GM12878 (cell line): Measurements from ENCODE around the gene DHCR7.

Experiments
- EP300 ChIP-seq, 2 experiments: fragments of 150-350 bp in 1 of 2; IDR thresholded peaks; 2 replicates each; pipeline ENCODE4 v1.6.1; 2011 to 2012; ENCODE audit warnings: low read depth in 2 of 2, low read length in 2 of 2, borderline replicate concordance in 1 of 2, improper control_type of control experiment in 1 of 2, inconsistent platforms in 1 of 2; ENCODE audit not compliant: control insufficient read depth in 1 of 2
- FOXK2 ChIP-seq: fragments of 450-650 bp; IDR thresholded peaks from 2 replicates; pipeline ENCODE4 v1.6.1; 2017; ENCODE audit warnings: mild to moderate bottlenecking, moderate library complexity
- JUNB ChIP-seq: IDR thresholded peaks from 2 replicates; pipeline ENCODE4 v1.6.1; 2016; ENCODE audit warnings: antibody characterized with exemption, mild to moderate bottlenecking
- NFYA ChIP-seq: IDR thresholded peaks from 2 replicates; pipeline ENCODE4 v1.6.1; 2011; ENCODE audit warnings: low read depth, mild to moderate bottlenecking, low read length, improper control_type of control experiment, borderline replicate concordance
- POLR2AphosphoS5 ChIP-seq: IDR thresholded peaks from 2 replicates; pipeline ENCODE4 v1.6.1; 2011; ENCODE audit warnings: mild to moderate bottlenecking, low read length, inconsistent platforms
- RAD21 ChIP-seq: IDR thresholded peaks from 2 replicates; pipeline ENCODE4 v1.6.1; 2011; ENCODE audit warnings: mild to moderate bottlenecking, low read depth, low read length, moderate library complexity; ENCODE audit not compliant: insufficient read depth
- SIN3A ChIP-seq: IDR thresholded peaks from 2 replicates; pipeline ENCODE4 v1.6.1; 2012; ENCODE audit warnings: low read depth, low read length, improper control_type of control experiment
- TF ChIP-seq, protein P1 (sequence below), 3 experiments: IDR thresholded peaks in 2 of 3; conservative IDR thresholded peaks in 1 of 3; 2 replicates each; pipeline ENCODE4 v1.5.1; 2011; ENCODE audit warnings: low read depth in 3 of 3, low read length in 3 of 3, mild to moderate bottlenecking in 3 of 3, control low read depth in 2 of 3, moderate library complexity in 2 of 3, inconsistent platforms in 1 of 3, mixed read lengths in 1 of 3; ENCODE audit not compliant: control insufficient read depth in 2 of 3, insufficient read depth in 1 of 3; ENCODE audit errors: extremely low read depth in 1 of 3
- TF ChIP-seq, protein P2 (sequence below): fragments of 450-650 bp; IDR thresholded peaks from 2 replicates; pipeline ENCODE4 v1.6.1; 2016; ENCODE audit warnings: mild to moderate bottlenecking
- TF ChIP-seq, protein P3 (sequence below): fragments of 150-350 bp; IDR thresholded peaks from 2 replicates; pipeline ENCODE4 v1.6.1; 2016; ENCODE audit warnings: low read depth, low read length

DNA sequence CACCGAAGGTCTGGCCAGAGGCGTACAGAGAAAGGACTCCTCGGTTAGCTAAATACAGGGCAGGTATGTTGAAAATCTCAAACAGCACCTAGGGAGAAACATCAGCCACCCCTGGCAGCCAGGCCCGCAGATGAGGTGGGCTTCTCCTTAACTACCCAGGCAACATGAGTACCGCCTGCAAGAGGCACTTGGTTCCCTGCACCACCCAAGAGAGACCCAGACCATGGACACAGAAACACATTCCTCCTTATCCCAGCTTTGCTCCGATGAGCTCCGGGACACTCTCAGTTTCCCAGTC, 53.0 kb downstream of the DHCR7 start:
- TF ChIP-seq RAD21 = no peak
- TF ChIP-seq, protein P1, sequence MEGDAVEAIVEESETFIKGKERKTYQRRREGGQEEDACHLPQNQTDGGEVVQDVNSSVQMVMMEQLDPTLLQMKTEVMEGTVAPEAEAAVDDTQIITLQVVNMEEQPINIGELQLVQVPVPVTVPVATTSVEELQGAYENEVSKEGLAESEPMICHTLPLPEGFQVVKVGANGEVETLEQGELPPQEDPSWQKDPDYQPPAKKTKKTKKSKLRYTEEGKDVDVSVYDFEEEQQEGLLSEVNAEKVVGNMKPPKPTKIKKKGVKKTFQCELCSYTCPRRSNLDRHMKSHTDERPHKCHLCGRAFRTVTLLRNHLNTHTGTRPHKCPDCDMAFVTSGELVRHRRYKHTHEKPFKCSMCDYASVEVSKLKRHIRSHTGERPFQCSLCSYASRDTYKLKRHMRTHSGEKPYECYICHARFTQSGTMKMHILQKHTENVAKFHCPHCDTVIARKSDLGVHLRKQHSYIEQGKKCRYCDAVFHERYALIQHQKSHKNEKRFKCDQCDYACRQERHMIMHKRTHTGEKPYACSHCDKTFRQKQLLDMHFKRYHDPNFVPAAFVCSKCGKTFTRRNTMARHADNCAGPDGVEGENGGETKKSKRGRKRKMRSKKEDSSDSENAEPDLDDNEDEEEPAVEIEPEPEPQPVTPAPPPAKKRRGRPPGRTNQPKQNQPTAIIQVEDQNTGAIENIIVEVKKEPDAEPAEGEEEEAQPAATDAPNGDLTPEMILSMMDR (IDR thresholded peaks at IDR 0.05 in 2 of 3, conservative IDR thresholded peaks at IDR 0.05 in 1 of 3; ENCODE audit: control insufficient read depth in 2 of 3, extremely low read depth in 1 of 3, insufficient read depth in 1 of 3, low read depth in 3 of 3, low read length in 3 of 3) = no peak
- TF ChIP-seq POLR2AphosphoS5 = no peak
- TF ChIP-seq, protein P2, sequence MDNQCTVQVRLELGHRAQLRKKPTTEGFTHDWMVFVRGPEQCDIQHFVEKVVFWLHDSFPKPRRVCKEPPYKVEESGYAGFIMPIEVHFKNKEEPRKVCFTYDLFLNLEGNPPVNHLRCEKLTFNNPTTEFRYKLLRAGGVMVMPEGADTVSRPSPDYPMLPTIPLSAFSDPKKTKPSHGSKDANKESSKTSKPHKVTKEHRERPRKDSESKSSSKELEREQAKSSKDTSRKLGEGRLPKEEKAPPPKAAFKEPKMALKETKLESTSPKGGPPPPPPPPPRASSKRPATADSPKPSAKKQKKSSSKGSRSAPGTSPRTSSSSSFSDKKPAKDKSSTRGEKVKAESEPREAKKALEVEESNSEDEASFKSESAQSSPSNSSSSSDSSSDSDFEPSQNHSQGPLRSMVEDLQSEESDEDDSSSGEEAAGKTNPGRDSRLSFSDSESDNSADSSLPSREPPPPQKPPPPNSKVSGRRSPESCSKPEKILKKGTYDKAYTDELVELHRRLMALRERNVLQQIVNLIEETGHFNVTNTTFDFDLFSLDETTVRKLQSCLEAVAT = no peak
- no peak for TF ChIP-seq NFYA
- no peak for TF ChIP-seq SIN3A
- TF ChIP-seq JUNB = no peak
- TF ChIP-seq, protein P3, sequence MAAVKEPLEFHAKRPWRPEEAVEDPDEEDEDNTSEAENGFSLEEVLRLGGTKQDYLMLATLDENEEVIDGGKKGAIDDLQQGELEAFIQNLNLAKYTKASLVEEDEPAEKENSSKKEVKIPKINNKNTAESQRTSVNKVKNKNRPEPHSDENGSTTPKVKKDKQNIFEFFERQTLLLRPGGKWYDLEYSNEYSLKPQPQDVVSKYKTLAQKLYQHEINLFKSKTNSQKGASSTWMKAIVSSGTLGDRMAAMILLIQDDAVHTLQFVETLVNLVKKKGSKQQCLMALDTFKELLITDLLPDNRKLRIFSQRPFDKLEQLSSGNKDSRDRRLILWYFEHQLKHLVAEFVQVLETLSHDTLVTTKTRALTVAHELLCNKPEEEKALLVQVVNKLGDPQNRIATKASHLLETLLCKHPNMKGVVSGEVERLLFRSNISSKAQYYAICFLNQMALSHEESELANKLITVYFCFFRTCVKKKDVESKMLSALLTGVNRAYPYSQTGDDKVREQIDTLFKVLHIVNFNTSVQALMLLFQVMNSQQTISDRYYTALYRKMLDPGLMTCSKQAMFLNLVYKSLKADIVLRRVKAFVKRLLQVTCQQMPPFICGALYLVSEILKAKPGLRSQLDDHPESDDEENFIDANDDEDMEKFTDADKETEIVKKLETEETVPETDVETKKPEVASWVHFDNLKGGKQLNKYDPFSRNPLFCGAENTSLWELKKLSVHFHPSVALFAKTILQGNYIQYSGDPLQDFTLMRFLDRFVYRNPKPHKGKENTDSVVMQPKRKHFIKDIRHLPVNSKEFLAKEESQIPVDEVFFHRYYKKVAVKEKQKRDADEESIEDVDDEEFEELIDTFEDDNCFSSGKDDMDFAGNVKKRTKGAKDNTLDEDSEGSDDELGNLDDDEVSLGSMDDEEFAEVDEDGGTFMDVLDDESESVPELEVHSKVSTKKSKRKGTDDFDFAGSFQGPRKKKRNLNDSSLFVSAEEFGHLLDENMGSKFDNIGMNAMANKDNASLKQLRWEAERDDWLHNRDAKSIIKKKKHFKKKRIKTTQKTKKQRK = no peak
- TF ChIP-seq FOXK2 = no peak
- no peak for TF ChIP-seq EP300 (IDR thresholded peaks at IDR 0.05; ENCODE audit: borderline replicate concordance in 1 of 2, control insufficient read depth in 1 of 2, low read depth in 2 of 2, low read length in 2 of 2)
